Spinal cord (tissue), 10 donors: Measurements from ENCODE around the gene CDK5. TPM values are rescaled to one million over a fixed set of nuclear protein-coding genes. Genes with fewer than 3 reads are reported as not detected.

Source experiments
- DNase-seq, 6 donors: peaks; one replicate each; pipeline versions ENCODE4 v3.0.0 to v3.0.0-alpha.2; 2013 to 2015; ENCODE audit warnings: low spot score in 6 of 6, low read depth in 4 of 6
- H3K27ac ChIP-seq: one replicate; pipeline ENCODE4 v1.5.1; 2013; ENCODE audit warnings: low read depth, low read length, control low read depth
- H3K27me3 ChIP-seq: one replicate; pipeline ENCODE4 v1.6.1; 2013; ENCODE audit warnings: low read length; ENCODE audit not compliant: control insufficient read depth, insufficient read depth
- H3K36me3 ChIP-seq: one replicate; pipeline ENCODE4 v1.6.1; 2013; ENCODE audit warnings: low read length; ENCODE audit not compliant: control insufficient read depth, insufficient read depth
- H3K4me1 ChIP-seq: one replicate; pipeline ENCODE4 v1.6.1; 2013; ENCODE audit warnings: low read length; ENCODE audit not compliant: control insufficient read depth, insufficient read depth
- H3K4me3 ChIP-seq: one replicate; pipeline ENCODE4 v1.5.1; 2013; ENCODE audit warnings: low read depth, low read length, control low read depth
- H3K9me3 ChIP-seq: one replicate; pipeline ENCODE4 v1.6.1; 2013; ENCODE audit warnings: low read length; ENCODE audit not compliant: control insufficient read depth, insufficient read depth
- WGBS: methylation state at CpG from one replicate; pipeline ENCODE4 v1.1.5; 2013; ENCODE audit warnings: missing lambda C conversion rate; ENCODE audit not compliant: insufficient coverage; 5-methylcytosine and 5-hydroxymethylcytosine counted together
- polyA plus RNA-seq, 2 donors: library from polyadenylated mRNA; unstranded; fragments of 120-200 nt; gene quantifications; one replicate each; pipeline ENCODE4 v1.2.1, GENCODE V29; 2013; ENCODE audit not compliant: insufficient read length in 2 of 2
- total RNA-seq, 2 donors: library from RNA; depleted of rRNA in 1 of 2; stranded (reverse); fragments of 120-200 nt in 1 of 2; fragments of >200 nt in 1 of 2; gene quantifications; one replicate each; pipeline versions ENCODE4 v1.2.3 to v1.2.4, GENCODE V29; 2013 to 2014
- donor health status: healthy.

CDK5 gene
- total and polyA plus RNA-seq, 4 donors, result 33.3 to 94.3 (median 64.8) TPM

GRCh38 chr7:151080522-151081169 lies 22.9 kb upstream of the CDK5 start, which contains the start of gene FASTK:
FASTK (minus strand) TSS chr7:151080809; CDS start chr7:151080766, 43 bp downstream.
- Histone ChIP-seq H3K4me3 (peak within 1 kb of the TSS; percentile 85), H3K4me1 (peaks cover 64% of the 10 kb centered on the region), H3K27ac (peak within 1 kb of the TSS; percentile 89), H3K36me3 (peaks cover 53% of the 10 kb centered on the region), H3K27me3 (no peaks in the 10 kb centered on the region), H3K9me3 (no peaks in the 10 kb centered on the region)
- peak in 4 of 6 donors; percentile 82 to 97 (median 90) for DNase-seq
- WGBS, result 0% methylated on average over 66 of the region's 66 CpGs

- Histone ChIP-seq H3K36me3 (peaks cover 58% of the 10 kb centered on the region), H3K27me3 (no peaks in the 10 kb centered on the region), H3K4me3 (peak overlapping the region; percentile 85), H3K27ac (peak overlapping the region; percentile 71), H3K4me1 (peaks cover 58% of the 10 kb centered on the region), H3K9me3 (no peaks in the 10 kb centered on the region)
- WGBS, result under 1% methylated on average over 31 of the region's 31 CpGs
- DNase-seq, result peak in 1 of 6 donors; percentile 44
These were observed 22.4 kb upstream of the CDK5 start for GRCh38 chr7:151080067-151080521.

DNA sequence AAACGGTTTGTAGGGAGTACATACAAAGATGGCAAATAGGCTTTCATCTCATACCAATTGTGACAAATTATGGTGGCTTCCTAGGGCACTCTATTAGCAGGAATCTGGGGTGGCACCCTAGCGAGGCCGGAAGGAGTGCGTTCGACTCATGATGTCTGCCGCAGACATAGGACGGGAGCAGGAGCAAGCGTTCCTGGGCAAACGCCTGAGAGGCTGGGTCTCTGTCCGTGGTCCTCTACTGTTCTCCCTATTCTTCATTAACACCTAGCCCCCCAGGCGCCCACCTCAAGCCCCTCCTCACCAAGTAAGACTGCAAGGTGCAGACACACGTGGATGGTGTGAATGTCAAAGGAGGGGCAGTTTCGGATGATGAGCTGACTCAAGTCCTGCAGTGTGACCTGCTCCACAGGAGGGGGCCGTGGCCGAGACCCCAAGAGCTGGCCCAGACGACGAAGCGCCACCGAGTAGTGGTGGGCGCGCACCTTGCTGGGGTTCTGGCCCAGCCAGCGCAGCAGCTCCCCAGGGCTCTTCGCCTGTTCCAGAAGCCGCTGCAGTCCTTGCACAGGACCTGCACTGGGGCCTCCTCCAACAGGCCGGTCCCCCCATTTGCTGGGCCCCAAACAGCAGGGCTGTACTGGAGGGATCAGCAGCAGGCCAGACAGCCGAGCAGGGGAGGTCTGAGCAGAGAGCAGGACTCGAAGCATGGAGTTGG lies 21.7 kb upstream of the CDK5 start:
- DNase-seq, result no peak
- H3K9me3 ChIP-seq, result no peaks in the 10 kb centered on the region
- peak overlapping the region; percentile 85 for H3K4me3 ChIP-seq
- peaks cover 58% of the 10 kb centered on the region for H3K4me1 ChIP-seq
- 86% methylated on average over 21 of the region's 27 CpGs for WGBS
- H3K36me3 ChIP-seq, result peaks cover 66% of the 10 kb centered on the region
- H3K27ac ChIP-seq, result no peak overlapping the region
- H3K27me3 ChIP-seq, result no peaks in the 10 kb centered on the region

GRCh38 chr7:151078233-151079040 lies 20.7 kb upstream of the CDK5 start:
- Histone ChIP-seq H3K4me1 (peaks cover 53% of the 10 kb centered on the region), H3K27ac (no peak overlapping the region), H3K36me3 (peaks cover 75% of the 10 kb centered on the region), H3K27me3 (no peaks in the 10 kb centered on the region), H3K4me3 (no peak overlapping the region), H3K9me3 (no peaks in the 10 kb centered on the region)
- WGBS, result 37% methylated on average over 20 of the region's 22 CpGs
- DNase-seq, result no peak

DNA sequence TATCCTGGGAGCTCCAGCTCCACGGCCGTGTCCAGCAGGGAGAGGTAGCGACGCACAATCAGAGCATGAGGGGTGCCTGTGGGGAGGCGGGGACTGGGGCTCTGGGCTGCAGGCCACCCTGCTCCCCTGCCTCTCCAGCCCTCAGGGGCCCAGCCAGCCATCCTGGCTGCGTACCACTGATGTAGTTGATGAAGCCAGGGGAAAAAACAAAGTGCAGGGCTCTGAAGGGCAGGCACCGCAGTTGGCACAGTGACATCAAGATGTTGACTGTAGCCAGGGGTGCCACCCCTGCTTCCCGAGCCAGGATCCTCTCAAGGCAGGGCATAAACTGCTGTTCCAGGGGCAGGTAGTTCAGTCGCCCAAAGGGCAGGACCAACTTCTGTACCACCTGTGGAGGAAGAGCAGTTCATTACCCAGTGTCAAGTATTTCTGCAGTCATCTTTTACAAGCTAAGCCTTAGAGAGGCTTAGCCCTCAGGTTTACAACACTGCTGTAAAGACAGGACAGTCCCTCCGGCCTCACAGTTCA lies 20.1 kb upstream of the CDK5 start:
- WGBS, result 81% methylated on average over 10 of the region's 10 CpGs
- peaks cover 80% of the 10 kb centered on the region for H3K36me3 ChIP-seq

DNA sequence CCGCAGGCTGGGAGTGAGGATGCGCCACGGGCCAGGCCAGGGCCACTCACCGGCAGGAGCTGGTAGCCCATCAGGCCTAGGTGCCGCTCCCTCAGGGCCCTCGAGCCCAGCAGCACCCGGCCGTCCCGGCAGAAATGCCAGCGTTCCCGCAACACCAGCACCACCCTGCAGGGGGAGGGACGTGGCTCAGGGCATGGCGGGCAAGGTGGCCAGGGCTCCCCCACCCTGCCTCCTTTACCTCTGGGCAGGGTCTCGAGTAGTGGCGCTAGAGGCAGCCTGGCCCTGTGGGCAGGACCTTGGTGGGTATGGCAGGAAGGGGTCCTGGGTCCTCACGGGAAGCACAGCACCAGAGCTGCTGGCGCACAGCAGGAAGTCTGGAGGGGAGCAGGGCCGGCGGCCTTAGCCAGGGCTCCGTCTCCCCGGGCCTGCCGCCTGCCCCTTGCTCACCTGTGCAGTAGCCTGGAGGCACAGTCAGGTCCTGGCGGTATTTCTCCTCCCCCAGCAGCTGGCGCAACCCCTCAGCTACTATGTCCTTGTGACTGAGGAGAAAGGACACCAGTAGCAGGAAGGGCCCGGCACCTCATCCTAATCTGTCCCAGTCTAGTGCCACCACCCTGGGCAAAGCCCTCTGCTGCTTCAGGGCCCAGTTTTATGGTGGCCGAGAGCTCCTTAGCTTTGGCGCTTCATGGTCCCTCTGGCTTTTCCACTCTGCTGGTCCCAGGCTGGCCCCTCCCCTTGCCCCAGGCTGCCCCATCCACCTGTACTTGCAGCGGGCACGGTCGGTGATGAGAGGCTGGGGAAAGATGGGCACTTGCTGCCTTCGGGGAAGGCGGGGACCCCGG lies 19.4 kb upstream of the CDK5 start:
- Histone ChIP-seq H3K27ac (no peak overlapping the region), H3K4me1 (peaks cover 42% of the 10 kb centered on the region), H3K4me3 (no peak overlapping the region), H3K36me3 (peaks cover 79% of the 10 kb centered on the region), H3K9me3 (no peaks in the 10 kb centered on the region), H3K27me3 (no peaks in the 10 kb centered on the region)
- 77% methylated on average over 31 of the region's 33 CpGs for WGBS
- DNase-seq, result no peak

More for the DNA sequence above, 20.1 kb upstream of the CDK5 start:
- Histone ChIP-seq H3K4me3 (no peak overlapping the region), H3K9me3 (no peaks in the 10 kb centered on the region), H3K27me3 (no peaks in the 10 kb centered on the region), H3K4me1 (peaks cover 49% of the 10 kb centered on the region), H3K27ac (no peak overlapping the region)
- no peak for DNase-seq

- Histone ChIP-seq H3K36me3 (peaks cover 82% of the 10 kb centered on the region), H3K27me3 (no peaks in the 10 kb centered on the region), H3K4me3 (no peak overlapping the region), H3K9me3 (no peaks in the 10 kb centered on the region), H3K4me1 (peaks cover 32% of the 10 kb centered on the region), H3K27ac (no peak overlapping the region)
- DNase-seq, result no peak
- WGBS, result 84% methylated on average over 10 of the region's 22 CpGs
These were observed 18.3 kb upstream of the CDK5 start for GRCh38 chr7:151075978-151076426.

- H3K9me3 ChIP-seq, result no peaks in the 10 kb centered on the region
- H3K4me1 ChIP-seq, result peaks cover 29% of the 10 kb centered on the region
- H3K36me3 ChIP-seq, result peaks cover 86% of the 10 kb centered on the region
- DNase-seq, result no peak
- H3K27ac ChIP-seq, result no peak overlapping the region
- 90% methylated on average over 7 of the region's 7 CpGs for WGBS
- H3K27me3 ChIP-seq, result no peaks in the 10 kb centered on the region
- no peak overlapping the region for H3K4me3 ChIP-seq
These were observed 17.9 kb upstream of the CDK5 start for GRCh38 chr7:151075662-151075971.
